Left cardiac atrium (tissue), 4 donors: ENCODE data around the gene TCTN3. TPM values are rescaled to one million over a fixed set of nuclear protein-coding genes. Genes with fewer than 3 reads are reported as not detected.
"Not testable (repeated sequence)": the region's sequence is repeated elsewhere in the genome, so short reads cannot be mapped to it uniquely, and the experiment has no call there.

Source experiments
- ATAC-seq, 2 donors: fragments of 200-7000 bp; cut with Tn5 transposase; one replicate each; pipeline ENCODE4 v1.9.1; 2020; ENCODE audit warnings: mild to moderate bottlenecking in 2 of 2, moderate library complexity in 2 of 2
- DNase-seq: peaks from one replicate; pipeline ENCODE4 v3.0.0-alpha.2; 2020
- intact Hi-C, 2 donors: fragments of 100-400 bp; cut with DNase I; formaldehyde crosslinking; loops; one replicate each; pipeline versions ENCODE4 v1.14.1 to v1.15.1; 2022 to 2023
- total RNA-seq, 2 donors: library from RNA; stranded (reverse); fragmentation: NEBNext Ultra II Directional; extraction: Animal tissue kit (Norgen Biotek cat#: 25700); gene quantifications; one replicate each; pipeline ENCODE4 v1.2.1, GENCODE V29; 2021
- donor health status: DM: no; HTN: yes; CAD: no.
- donor health status: DM: no; HTN: yes; CAD: no; lungs with severe emphysema.
- donor health status: DM: yes; HTN: yes; CAD: no.
- donor health status: Dilated cardiomyopathy.

The TCTN3 gene
- total RNA-seq, 2 donors from 2014 or later = 13.4 to 20.2 TPM

- DNase-seq (no peak), ATAC-seq (peak in 1 of 2 donors; percentile 1)
Observed at GRCh38 chr10:95693071-95693667, 558 bp downstream of the TCTN3 start.

GRCh38 chr10:95691281-95691680 lies 2.4 kb downstream of the TCTN3 start:
- intact Hi-C loops = loop anchor here in 1 of 2 donors (10.0 kb wide), 1 partner anchor 154 kb away; no protein-coding TSS in a partner anchor
- no peak for DNase-seq
- ATAC-seq = no peak

More at GRCh38 chr10:95693071-95693667, 558 bp downstream of the TCTN3 start:
- intact Hi-C loops = loop anchor here in 1 of 2 donors (10.0 kb wide), 1 partner anchor 152 kb away; no protein-coding TSS in a partner anchor

GRCh38 chr10:95688648-95689047 lies 5.1 kb downstream of the TCTN3 start:
- intact Hi-C loops = no loop called here
- ATAC-seq (no peak), DNase-seq (no peak)

- intact Hi-C loops = no loop called here
- ATAC-seq = no peak
- DNase-seq = no peak
Observed at GRCh38 chr10:95683966-95684365, 9.8 kb downstream of the TCTN3 start.

GRCh38 chr10:95675403-95676116 lies 18.2 kb downstream of the TCTN3 start:
- intact Hi-C loops = no loop called here
- DNase-seq (no peak), ATAC-seq (no peak)

GRCh38 chr10:95674643-95675042 lies 19.1 kb downstream of the TCTN3 start:
- intact Hi-C loops = no loop called here
- no peak for DNase-seq
- ATAC-seq = no peak

GRCh38 chr10:95672641-95673040 lies 21.1 kb downstream of the TCTN3 start:
- DNase-seq, ATAC-seq, intact Hi-C loops: not testable (repeated sequence)

- intact Hi-C loops = no loop called here
- no peak for DNase-seq
- peak in 1 of 2 donors; percentile 13 for ATAC-seq
Observed at GRCh38 chr10:95664543-95664942, 29.2 kb downstream of the TCTN3 start.

GRCh38 chr10:95663496-95663895 lies 30.2 kb downstream of the TCTN3 start:
- intact Hi-C loops = no loop called here
- no peak for DNase-seq
- ATAC-seq = peak; percentile 77 to 90

GRCh38 chr10:95661818-95662217 lies 31.9 kb downstream of the TCTN3 start:
- ATAC-seq = no peak
- intact Hi-C loops = no loop called here
- no peak for DNase-seq

- ATAC-seq (no peak), DNase-seq (no peak)
- intact Hi-C loops = no loop called here
Observed at GRCh38 chr10:95660283-95660682, 33.4 kb downstream of the TCTN3 start.

GRCh38 chr10:95657250-95657649 lies 36.5 kb downstream of the TCTN3 start:
- DNase-seq = no peak
- no peak for ATAC-seq
- intact Hi-C loops = no loop called here

GRCh38 chr10:95656291-95657164 lies 37.2 kb downstream of the TCTN3 start, which contains the start of gene ALDH18A1:
Gene ALDH18A1 (minus strand): TSS chr10:95656711. CDS start chr10:95653377, 3,334 bp downstream.
- intact Hi-C loops = no loop called here
- ATAC-seq = peak; percentile 97
- DNase-seq = peak; percentile 96

GRCh38 chr10:95655571-95656290 lies 38.0 kb downstream of the TCTN3 start:
- intact Hi-C loops = no loop called here
- ATAC-seq = peak; percentile 14 to 30
- DNase-seq = no peak

GRCh38 chr10:95653895-95654294 lies 39.8 kb downstream of the TCTN3 start:
- intact Hi-C loops = no loop called here
- ATAC-seq = no peak

GRCh38 chr10:95651346-95652060 lies 42.2 kb downstream of the TCTN3 start:
- intact Hi-C loops = no loop called here
- ATAC-seq (no peak), DNase-seq (no peak)

More at GRCh38 chr10:95653895-95654294, 39.8 kb downstream of the TCTN3 start:
- no peak for DNase-seq

GRCh38 chr10:95650232-95650631 lies 43.5 kb downstream of the TCTN3 start:
- ATAC-seq (no peak), DNase-seq (no peak)
- intact Hi-C loops = no loop called here

- DNase-seq = no peak
- ATAC-seq = no peak
- intact Hi-C loops = no loop called here
Observed at GRCh38 chr10:95648138-95648537, 45.6 kb downstream of the TCTN3 start.
